WTC11 (cell line): ENCODE measurements around the gene SAYSD1.

Experiments used
- ESRRA ChIP-seq: sonication (generic); formaldehyde crosslinking; IDR thresholded peaks from 2 replicates; pipeline ENCODE4 v1.8.1; 2022; ENCODE audit warnings: mild to moderate bottlenecking, missing genetic modification reagents, borderline replicate concordance
- NR3C1 ChIP-seq: sonication (generic); formaldehyde crosslinking; conservative IDR thresholded peaks from 2 replicates; pipeline ENCODE4 v1.8.1; 2023; ENCODE audit warnings: low read depth, mild to moderate bottlenecking, missing genetic modification reagents
- OVOL2 ChIP-seq: fragments of 250-450 bp; sonication (Bioruptor Pico); IDR thresholded peaks from 2 replicates; pipeline ENCODE4 v1.9.0; 2021; ENCODE audit warnings: mild to moderate bottlenecking, borderline replicate concordance
- ZBTB21 ChIP-seq: sonication (generic); formaldehyde crosslinking; IDR thresholded peaks from 2 replicates; pipeline ENCODE4 v1.8.1; 2023; ENCODE audit warnings: mild to moderate bottlenecking, missing genetic modification reagents, borderline replicate concordance
- ZNF121 ChIP-seq: sonication (generic); formaldehyde crosslinking; IDR thresholded peaks from 2 replicates; pipeline ENCODE4 v1.8.0; 2023; ENCODE audit warnings: missing genetic modification reagents
- TF ChIP-seq, protein P1 (sequence below): fragments of 200-600 bp; IDR thresholded peaks from 2 replicates; pipeline ENCODE4 v1.8.0; 2022; ENCODE audit warnings: antibody characterized with exemption
- TF ChIP-seq, protein P2 (sequence below): sonication (generic); formaldehyde crosslinking; IDR thresholded peaks from 2 replicates; pipeline ENCODE4 v1.8.1; 2022; ENCODE audit warnings: mild to moderate bottlenecking, moderate library complexity, missing genetic modification reagents
- TF ChIP-seq, protein P3 (sequence below): sonication (generic); formaldehyde crosslinking; IDR thresholded peaks from 2 replicates; pipeline ENCODE4 v1.8.1; 2023; ENCODE audit warnings: mild to moderate bottlenecking, missing genetic modification reagents
- TF ChIP-seq, protein P4 (sequence below): sonication (generic); formaldehyde crosslinking; IDR thresholded peaks from 2 replicates; pipeline ENCODE4 v1.8.0; 2022; ENCODE audit warnings: missing genetic modification reagents
- TF ChIP-seq, protein P5 (sequence below): sonication (generic); formaldehyde crosslinking; IDR thresholded peaks from 2 replicates; pipeline ENCODE4 v1.8.0; 2022; ENCODE audit warnings: mild to moderate bottlenecking, missing genetic modification reagents
- TF ChIP-seq, protein P6 (sequence below): sonication (generic); formaldehyde crosslinking; IDR thresholded peaks from 2 replicates; pipeline ENCODE4 v1.8.0; 2023; ENCODE audit warnings: mild to moderate bottlenecking, missing genetic modification reagents

DNA sequence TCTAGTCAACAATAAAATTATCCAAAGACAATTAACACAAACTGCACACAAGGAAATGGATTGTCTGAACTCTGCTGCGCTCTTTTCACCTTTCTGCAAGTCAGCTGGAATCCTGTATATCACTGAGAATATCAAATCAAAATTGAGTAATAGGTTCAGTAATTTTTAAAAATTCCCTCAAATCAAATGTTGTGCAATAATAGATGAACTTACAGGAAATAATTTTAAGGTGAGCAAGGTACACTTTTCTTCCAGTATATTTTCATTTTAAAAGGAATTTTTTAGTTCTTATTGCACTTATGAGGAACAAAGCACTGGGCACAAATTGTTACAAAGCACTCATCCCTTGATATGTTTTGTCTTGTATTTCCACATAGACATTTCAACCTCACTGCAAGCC is 1.2 kb downstream of the SAYSD1 start:
- TF ChIP-seq, protein P1, sequence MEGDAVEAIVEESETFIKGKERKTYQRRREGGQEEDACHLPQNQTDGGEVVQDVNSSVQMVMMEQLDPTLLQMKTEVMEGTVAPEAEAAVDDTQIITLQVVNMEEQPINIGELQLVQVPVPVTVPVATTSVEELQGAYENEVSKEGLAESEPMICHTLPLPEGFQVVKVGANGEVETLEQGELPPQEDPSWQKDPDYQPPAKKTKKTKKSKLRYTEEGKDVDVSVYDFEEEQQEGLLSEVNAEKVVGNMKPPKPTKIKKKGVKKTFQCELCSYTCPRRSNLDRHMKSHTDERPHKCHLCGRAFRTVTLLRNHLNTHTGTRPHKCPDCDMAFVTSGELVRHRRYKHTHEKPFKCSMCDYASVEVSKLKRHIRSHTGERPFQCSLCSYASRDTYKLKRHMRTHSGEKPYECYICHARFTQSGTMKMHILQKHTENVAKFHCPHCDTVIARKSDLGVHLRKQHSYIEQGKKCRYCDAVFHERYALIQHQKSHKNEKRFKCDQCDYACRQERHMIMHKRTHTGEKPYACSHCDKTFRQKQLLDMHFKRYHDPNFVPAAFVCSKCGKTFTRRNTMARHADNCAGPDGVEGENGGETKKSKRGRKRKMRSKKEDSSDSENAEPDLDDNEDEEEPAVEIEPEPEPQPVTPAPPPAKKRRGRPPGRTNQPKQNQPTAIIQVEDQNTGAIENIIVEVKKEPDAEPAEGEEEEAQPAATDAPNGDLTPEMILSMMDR: no peak
- TF ChIP-seq, protein P2, sequence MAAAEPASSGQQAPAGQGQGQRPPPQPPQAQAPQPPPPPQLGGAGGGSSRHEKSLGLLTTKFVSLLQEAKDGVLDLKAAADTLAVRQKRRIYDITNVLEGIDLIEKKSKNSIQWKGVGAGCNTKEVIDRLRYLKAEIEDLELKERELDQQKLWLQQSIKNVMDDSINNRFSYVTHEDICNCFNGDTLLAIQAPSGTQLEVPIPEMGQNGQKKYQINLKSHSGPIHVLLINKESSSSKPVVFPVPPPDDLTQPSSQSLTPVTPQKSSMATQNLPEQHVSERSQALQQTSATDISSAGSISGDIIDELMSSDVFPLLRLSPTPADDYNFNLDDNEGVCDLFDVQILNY (CRISPR knock-in tag): no peak
- TF ChIP-seq, protein P3, sequence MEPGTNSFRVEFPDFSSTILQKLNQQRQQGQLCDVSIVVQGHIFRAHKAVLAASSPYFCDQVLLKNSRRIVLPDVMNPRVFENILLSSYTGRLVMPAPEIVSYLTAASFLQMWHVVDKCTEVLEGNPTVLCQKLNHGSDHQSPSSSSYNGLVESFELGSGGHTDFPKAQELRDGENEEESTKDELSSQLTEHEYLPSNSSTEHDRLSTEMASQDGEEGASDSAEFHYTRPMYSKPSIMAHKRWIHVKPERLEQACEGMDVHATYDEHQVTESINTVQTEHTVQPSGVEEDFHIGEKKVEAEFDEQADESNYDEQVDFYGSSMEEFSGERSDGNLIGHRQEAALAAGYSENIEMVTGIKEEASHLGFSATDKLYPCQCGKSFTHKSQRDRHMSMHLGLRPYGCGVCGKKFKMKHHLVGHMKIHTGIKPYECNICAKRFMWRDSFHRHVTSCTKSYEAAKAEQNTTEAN: no peak
- TF ChIP-seq ESRRA (CRISPR knock-in tag): no peak
- TF ChIP-seq, protein P4, sequence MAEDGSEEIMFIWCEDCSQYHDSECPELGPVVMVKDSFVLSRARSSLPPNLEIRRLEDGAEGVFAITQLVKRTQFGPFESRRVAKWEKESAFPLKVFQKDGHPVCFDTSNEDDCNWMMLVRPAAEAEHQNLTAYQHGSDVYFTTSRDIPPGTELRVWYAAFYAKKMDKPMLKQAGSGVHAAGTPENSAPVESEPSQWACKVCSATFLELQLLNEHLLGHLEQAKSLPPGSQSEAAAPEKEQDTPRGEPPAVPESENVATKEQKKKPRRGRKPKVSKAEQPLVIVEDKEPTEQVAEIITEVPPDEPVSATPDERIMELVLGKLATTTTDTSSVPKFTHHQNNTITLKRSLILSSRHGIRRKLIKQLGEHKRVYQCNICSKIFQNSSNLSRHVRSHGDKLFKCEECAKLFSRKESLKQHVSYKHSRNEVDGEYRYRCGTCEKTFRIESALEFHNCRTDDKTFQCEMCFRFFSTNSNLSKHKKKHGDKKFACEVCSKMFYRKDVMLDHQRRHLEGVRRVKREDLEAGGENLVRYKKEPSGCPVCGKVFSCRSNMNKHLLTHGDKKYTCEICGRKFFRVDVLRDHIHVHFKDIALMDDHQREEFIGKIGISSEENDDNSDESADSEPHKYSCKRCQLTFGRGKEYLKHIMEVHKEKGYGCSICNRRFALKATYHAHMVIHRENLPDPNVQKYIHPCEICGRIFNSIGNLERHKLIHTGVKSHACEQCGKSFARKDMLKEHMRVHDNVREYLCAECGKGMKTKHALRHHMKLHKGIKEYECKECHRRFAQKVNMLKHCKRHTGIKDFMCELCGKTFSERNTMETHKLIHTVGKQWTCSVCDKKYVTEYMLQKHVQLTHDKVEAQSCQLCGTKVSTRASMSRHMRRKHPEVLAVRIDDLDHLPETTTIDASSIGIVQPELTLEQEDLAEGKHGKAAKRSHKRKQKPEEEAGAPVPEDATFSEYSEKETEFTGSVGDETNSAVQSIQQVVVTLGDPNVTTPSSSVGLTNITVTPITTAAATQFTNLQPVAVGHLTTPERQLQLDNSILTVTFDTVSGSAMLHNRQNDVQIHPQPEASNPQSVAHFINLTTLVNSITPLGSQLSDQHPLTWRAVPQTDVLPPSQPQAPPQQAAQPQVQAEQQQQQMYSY: no peak
- TF ChIP-seq, protein P5, sequence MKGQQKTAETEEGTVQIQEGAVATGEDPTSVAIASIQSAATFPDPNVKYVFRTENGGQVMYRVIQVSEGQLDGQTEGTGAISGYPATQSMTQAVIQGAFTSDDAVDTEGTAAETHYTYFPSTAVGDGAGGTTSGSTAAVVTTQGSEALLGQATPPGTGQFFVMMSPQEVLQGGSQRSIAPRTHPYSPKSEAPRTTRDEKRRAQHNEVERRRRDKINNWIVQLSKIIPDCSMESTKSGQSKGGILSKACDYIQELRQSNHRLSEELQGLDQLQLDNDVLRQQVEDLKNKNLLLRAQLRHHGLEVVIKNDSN: no peak
- TF ChIP-seq ZBTB21 (CRISPR knock-in tag): no peak
- no peak for TF ChIP-seq OVOL2 (CRISPR knock-in tag)
- TF ChIP-seq ZNF121 (CRISPR knock-in tag): no peak
- no peak for TF ChIP-seq NR3C1 (CRISPR knock-in tag)
- TF ChIP-seq, protein P6, sequence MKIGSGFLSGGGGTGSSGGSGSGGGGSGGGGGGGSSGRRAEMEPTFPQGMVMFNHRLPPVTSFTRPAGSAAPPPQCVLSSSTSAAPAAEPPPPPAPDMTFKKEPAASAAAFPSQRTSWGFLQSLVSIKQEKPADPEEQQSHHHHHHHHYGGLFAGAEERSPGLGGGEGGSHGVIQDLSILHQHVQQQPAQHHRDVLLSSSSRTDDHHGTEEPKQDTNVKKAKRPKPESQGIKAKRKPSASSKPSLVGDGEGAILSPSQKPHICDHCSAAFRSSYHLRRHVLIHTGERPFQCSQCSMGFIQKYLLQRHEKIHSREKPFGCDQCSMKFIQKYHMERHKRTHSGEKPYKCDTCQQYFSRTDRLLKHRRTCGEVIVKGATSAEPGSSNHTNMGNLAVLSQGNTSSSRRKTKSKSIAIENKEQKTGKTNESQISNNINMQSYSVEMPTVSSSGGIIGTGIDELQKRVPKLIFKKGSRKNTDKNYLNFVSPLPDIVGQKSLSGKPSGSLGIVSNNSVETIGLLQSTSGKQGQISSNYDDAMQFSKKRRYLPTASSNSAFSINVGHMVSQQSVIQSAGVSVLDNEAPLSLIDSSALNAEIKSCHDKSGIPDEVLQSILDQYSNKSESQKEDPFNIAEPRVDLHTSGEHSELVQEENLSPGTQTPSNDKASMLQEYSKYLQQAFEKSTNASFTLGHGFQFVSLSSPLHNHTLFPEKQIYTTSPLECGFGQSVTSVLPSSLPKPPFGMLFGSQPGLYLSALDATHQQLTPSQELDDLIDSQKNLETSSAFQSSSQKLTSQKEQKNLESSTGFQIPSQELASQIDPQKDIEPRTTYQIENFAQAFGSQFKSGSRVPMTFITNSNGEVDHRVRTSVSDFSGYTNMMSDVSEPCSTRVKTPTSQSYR: no peak
